Endothelial cell of umbilical vein (primary cell): ENCODE results near the gene ITM2B.

Experiments used
- EZH2 ChIP-seq: IDR thresholded peaks from 2 replicates; pipeline ENCODE4 v1.6.1; 2012; ENCODE audit warnings: borderline replicate concordance, low read depth, mild to moderate bottlenecking, moderate library complexity, low read length, inconsistent platforms; ENCODE audit not compliant: severe bottlenecking
- JUN ChIP-seq: IDR thresholded peaks from 2 replicates; pipeline ENCODE4 v1.6.1; 2011; ENCODE audit warnings: borderline replicate concordance, low read depth; ENCODE audit not compliant: insufficient read length, insufficient read depth
- POLR2A ChIP-seq: IDR thresholded peaks from 2 replicates; pipeline ENCODE4 v1.6.1; 2012; ENCODE audit warnings: low read depth, mild to moderate bottlenecking, control low read depth, low read length
- POLR2AphosphoS5 ChIP-seq: IDR thresholded peaks from 2 replicates; pipeline ENCODE4 v1.6.1; 2012; ENCODE audit warnings: low read depth, mild to moderate bottlenecking, control low read depth, low read length, moderate library complexity; ENCODE audit not compliant: insufficient read depth
- TF ChIP-seq, protein P1 (sequence below), 2 donors: IDR thresholded peaks; 1 replicate in 1 of 2; 2 replicates in 1 of 2; pipeline ENCODE4 v1.5.1; 2011; ENCODE audit warnings: low read length in 2 of 2, mild to moderate bottlenecking in 2 of 2, moderate library complexity in 2 of 2, control low read depth in 1 of 2, inconsistent platforms in 1 of 2, low read depth in 1 of 2; ENCODE audit not compliant: insufficient read depth in 1 of 2; ENCODE audit errors: extremely low read depth in 1 of 2
- TF ChIP-seq, protein P2 (sequence below): IDR thresholded peaks from 2 replicates; pipeline ENCODE4 v1.6.1; 2011; ENCODE audit not compliant: insufficient read depth, insufficient read length

DNA sequence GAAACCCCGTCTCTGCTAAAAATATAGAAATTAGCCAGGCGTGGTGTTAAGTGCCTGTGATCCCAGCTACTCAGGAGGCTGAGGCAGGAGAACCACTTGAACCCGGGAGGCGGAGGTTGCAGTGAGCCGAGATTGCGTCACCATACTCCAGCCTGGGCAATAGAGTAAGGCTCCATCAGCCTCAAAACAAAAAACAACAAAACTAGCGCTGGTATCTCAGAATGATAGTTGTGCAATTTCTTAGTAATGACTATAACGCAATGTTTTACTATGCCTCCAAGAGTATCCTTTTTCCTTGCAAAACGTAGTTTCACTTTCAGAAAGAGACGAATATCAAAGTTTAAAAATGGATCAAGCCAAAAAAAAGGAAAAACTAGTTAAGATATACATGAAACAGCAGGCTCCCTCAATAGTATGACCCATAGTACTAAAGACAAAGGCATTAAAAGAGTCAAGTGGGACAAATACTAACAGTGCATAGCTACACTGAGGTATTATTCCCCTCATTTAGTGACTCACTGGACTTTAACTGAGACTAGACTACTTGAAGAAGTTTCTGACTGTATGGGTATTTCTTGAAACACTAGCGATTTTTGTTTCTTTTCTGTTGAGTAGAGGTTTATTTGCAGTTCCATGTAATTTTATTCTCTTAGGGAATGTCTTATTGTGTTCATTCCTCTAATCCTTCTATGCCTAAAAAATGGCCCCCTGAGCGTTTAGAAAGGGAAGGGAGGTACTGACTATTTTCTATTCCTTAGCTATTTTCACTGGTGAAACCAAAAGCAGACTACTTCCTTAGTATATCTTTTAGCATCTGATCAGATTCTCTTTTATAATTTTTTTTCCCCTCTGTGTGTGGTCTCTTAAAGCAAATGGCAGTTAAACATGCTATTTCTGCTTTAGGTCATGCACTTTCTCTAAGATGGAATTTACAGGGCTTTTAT lies 10.4 kb upstream of the ITM2B start:
- TF ChIP-seq POLR2A, result no peak
- TF ChIP-seq, protein P1, sequence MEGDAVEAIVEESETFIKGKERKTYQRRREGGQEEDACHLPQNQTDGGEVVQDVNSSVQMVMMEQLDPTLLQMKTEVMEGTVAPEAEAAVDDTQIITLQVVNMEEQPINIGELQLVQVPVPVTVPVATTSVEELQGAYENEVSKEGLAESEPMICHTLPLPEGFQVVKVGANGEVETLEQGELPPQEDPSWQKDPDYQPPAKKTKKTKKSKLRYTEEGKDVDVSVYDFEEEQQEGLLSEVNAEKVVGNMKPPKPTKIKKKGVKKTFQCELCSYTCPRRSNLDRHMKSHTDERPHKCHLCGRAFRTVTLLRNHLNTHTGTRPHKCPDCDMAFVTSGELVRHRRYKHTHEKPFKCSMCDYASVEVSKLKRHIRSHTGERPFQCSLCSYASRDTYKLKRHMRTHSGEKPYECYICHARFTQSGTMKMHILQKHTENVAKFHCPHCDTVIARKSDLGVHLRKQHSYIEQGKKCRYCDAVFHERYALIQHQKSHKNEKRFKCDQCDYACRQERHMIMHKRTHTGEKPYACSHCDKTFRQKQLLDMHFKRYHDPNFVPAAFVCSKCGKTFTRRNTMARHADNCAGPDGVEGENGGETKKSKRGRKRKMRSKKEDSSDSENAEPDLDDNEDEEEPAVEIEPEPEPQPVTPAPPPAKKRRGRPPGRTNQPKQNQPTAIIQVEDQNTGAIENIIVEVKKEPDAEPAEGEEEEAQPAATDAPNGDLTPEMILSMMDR (IDR thresholded peaks at IDR 0.05; ENCODE audit: extremely low read depth in 1 of 2, insufficient read depth in 1 of 2, low read depth in 1 of 2, low read length in 2 of 2), result no peak
- TF ChIP-seq, protein P2, sequence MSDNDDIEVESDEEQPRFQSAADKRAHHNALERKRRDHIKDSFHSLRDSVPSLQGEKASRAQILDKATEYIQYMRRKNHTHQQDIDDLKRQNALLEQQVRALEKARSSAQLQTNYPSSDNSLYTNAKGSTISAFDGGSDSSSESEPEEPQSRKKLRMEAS, result no peak
- no peak for TF ChIP-seq EZH2
- no peak for TF ChIP-seq JUN
- TF ChIP-seq POLR2AphosphoS5, result no peak
